Brain microvascular endothelial cell (primary cell): ENCODE measurements around the gene ZNF519.

Source experiments
- DNase-seq: peaks from one replicate; pipeline ENCODE4 v3.0.0-alpha.2; 2020
- H3K27ac ChIP-seq: fragments of 250-450 bp; sonication (Bioruptor Pico); 2 replicates; pipeline ENCODE4 v1.5.1; 2020; ENCODE audit warnings: mild to moderate bottlenecking, moderate library complexity
- H3K27me3 ChIP-seq: fragments of 250-450 bp; sonication (Bioruptor Pico); replicated peaks from 2 replicates; pipeline ENCODE4 v1.5.1; 2020; ENCODE audit warnings: mild to moderate bottlenecking
- H3K36me3 ChIP-seq: fragments of 250-450 bp; sonication (Bioruptor Pico); replicated peaks from 2 replicates; pipeline ENCODE4 v1.5.1; 2020; ENCODE audit warnings: mild to moderate bottlenecking
- H3K4me3 ChIP-seq: 2 replicates; pipeline ENCODE4 v1.5.1; 2011; ENCODE audit warnings: low read depth, mild to moderate bottlenecking, control low read depth, low read length, moderate library complexity
- CTCF ChIP-seq: IDR thresholded peaks from 2 replicates; pipeline ENCODE4 v1.5.1; 2011; ENCODE audit warnings: low read depth, mild to moderate bottlenecking, moderate library complexity, low read length, control low read depth, inconsistent platforms; ENCODE audit errors: missing control alignments
- in situ Hi-C: cut with HindIII; loops from 2 replicates; pipeline ENCODE4 v1.10.0; 2017; ENCODE audit warnings: low sequenced_read_pairs, low pct_ligation_motif_present

ZNF519 gene

GRCh38 chr18:14074187-14074586, 58.0 kb downstream of the ZNF519 start:
- in situ Hi-C loops, result no loop called here
- DNase-seq, result no peak

GRCh38 chr18:14053661-14054060, 78.6 kb downstream of the ZNF519 start:
- TF ChIP-seq CTCF, result no peak

More at GRCh38 chr18:14074187-14074586, 58.0 kb downstream of the ZNF519 start:
- peak; percentile 41 for TF ChIP-seq CTCF
- no peak overlapping the region for H3K27ac ChIP-seq
- H3K27me3 ChIP-seq, result no peaks in the 10 kb centered on the region
- no peaks in the 10 kb centered on the region for H3K36me3 ChIP-seq
- no peak overlapping the region for H3K4me3 ChIP-seq

More at GRCh38 chr18:14053661-14054060, 78.6 kb downstream of the ZNF519 start:
- Histone ChIP-seq H3K36me3 (no peaks in the 10 kb centered on the region), H3K27ac (no peak overlapping the region), H3K27me3 (no peaks in the 10 kb centered on the region), H3K4me3 (no peak overlapping the region)
- no peak for DNase-seq
- in situ Hi-C loops, result no loop called here
